A549 (cell line): ENCODE data around the gene ITGB8. TPM values are rescaled to one million over a fixed set of nuclear protein-coding genes. Genes with fewer than 3 reads are reported as not detected.

Experiments
- ATAC-seq, 2 experiments: fragments of 200-7000 bp in 1 of 2; fragments of >200 bp in 1 of 2; cut with Nextera tagmentation in 1 of 2; cut with Tn5 transposase in 1 of 2; 3 replicates each; pipeline versions ENCODE4 v1.8.0 to v1.9.1; 2018 to 2020; ENCODE audit warnings: mild to moderate bottlenecking in 1 of 2, moderate library complexity in 1 of 2
- CTCF ChIA-PET: fragments of 300-600 bp; sonication (Branson Sonifier 250); formaldehyde crosslinking; extraction: SDS; loops from one replicate; lab custom pipeline; 2021; ENCODE audit warnings: antibody characterized with exemption, inconsistent platforms; lab: Yijun Ruan, JAX
- POLR2A ChIA-PET: fragments of 350-600 bp; formaldehyde crosslinking; extraction: SDS; loops from one replicate; lab custom pipeline; 2021; ENCODE audit warnings: antibody characterized with exemption, inconsistent platforms; lab: Yijun Ruan, JAX
- DNase-seq, 2 experiments: peaks; one replicate each; pipeline versions ENCODE4 v3.0.0 to v3.0.0-alpha.2; 2011 to 2016; ENCODE audit warnings: low read depth in 1 of 2, low spot score in 1 of 2
- FAIRE-seq: peaks from 2 replicates; lab custom pipeline; 2011; peaks lifted over from hg19 to GRCh38; lab: Jason Lieb, UNC
- H3K27ac ChIP-seq, 2 experiments: fragments of >200 bp; sonication (Bioruptor Twin); formaldehyde crosslinking; 3 replicates each; pipeline ENCODE4 v1.5.1; 2016 to 2017
- H3K4me1 ChIP-seq: fragments of >200 bp; sonication (Bioruptor Twin); formaldehyde crosslinking; 3 replicates; pipeline ENCODE4 v1.6.1; 2016
- H3K4me2 ChIP-seq: fragments of >200 bp; sonication (Bioruptor Twin); formaldehyde crosslinking; 3 replicates; pipeline ENCODE4 v1.6.1; 2016
- H3K4me3 ChIP-seq: fragments of >200 bp; sonication (Bioruptor Twin); formaldehyde crosslinking; 3 replicates; pipeline ENCODE4 v1.5.1; 2016
- H3K9me3 ChIP-seq: fragments of >200 bp; sonication (Bioruptor Twin); formaldehyde crosslinking; 3 replicates; pipeline ENCODE4 v1.6.1; 2016
- CBX2 ChIP-seq: fragments of 200-600 bp; sonication (generic); IDR thresholded peaks from 2 replicates; pipeline ENCODE4 v1.6.1; 2016; ENCODE audit warnings: low read depth, mild to moderate bottlenecking, borderline replicate concordance
- CHD4 ChIP-seq: fragments of 200-600 bp; sonication (generic); IDR thresholded peaks from 2 replicates; pipeline ENCODE4 v1.6.1; 2016; ENCODE audit warnings: antibody characterized with exemption, mild to moderate bottlenecking, borderline replicate concordance
- EHF ChIP-seq: fragments of 250-450 bp; sonication (Bioruptor Pico); IDR thresholded peaks from 2 replicates; pipeline ENCODE4 v1.5.0; 2020; ENCODE audit warnings: mild to moderate bottlenecking
- ELK1 ChIP-seq: fragments of 150-350 bp; IDR thresholded peaks from 2 replicates; pipeline ENCODE4 v1.6.1; 2014; ENCODE audit warnings: low read depth, mild to moderate bottlenecking, low read length
- EP300 ChIP-seq, 2 experiments: fragments of >200 bp; sonication (Bioruptor Twin); formaldehyde crosslinking; IDR thresholded peaks; 2 replicates in 1 of 2; 3 replicates in 1 of 2; pipeline ENCODE4 v1.6.1; 2016 to 2017
- ESRRA ChIP-seq: fragments of 150-350 bp; IDR thresholded peaks from 2 replicates; pipeline ENCODE4 v1.6.1; 2014; ENCODE audit warnings: mild to moderate bottlenecking, low read length, borderline replicate concordance
- GATA3 ChIP-seq: IDR thresholded peaks from 2 replicates; pipeline ENCODE4 v1.6.1; 2012; ENCODE audit warnings: borderline replicate concordance
- HOXB13 ChIP-seq: fragments of 250-450 bp; sonication (Bioruptor Pico); IDR thresholded peaks from 2 replicates; pipeline ENCODE4 v1.5.0; 2020; ENCODE audit warnings: low read depth, mild to moderate bottlenecking, moderate library complexity
- HOXB5 ChIP-seq: fragments of 250-450 bp; sonication (Bioruptor Pico); IDR thresholded peaks from 2 replicates; pipeline ENCODE4 v1.5.0; 2020; ENCODE audit warnings: mild to moderate bottlenecking, moderate library complexity
- JUN ChIP-seq, 2 experiments: fragments of >200 bp; sonication (Bioruptor Twin); formaldehyde crosslinking; IDR thresholded peaks; 2 replicates in 1 of 2; 3 replicates in 1 of 2; pipeline ENCODE4 v1.6.1; 2016 to 2017
- KDM5A ChIP-seq: fragments of 200-600 bp; sonication (generic); IDR thresholded peaks from 2 replicates; pipeline ENCODE4 v1.6.1; 2016; ENCODE audit warnings: antibody characterized with exemption, mild to moderate bottlenecking
- MAZ ChIP-seq: fragments of 150-350 bp; IDR thresholded peaks from 2 replicates; pipeline ENCODE4 v1.6.1; 2014; ENCODE audit warnings: antibody characterized with exemption, low read depth, low read length, borderline replicate concordance
- NPAS2 ChIP-seq: fragments of 250-450 bp; sonication (Bioruptor Pico); IDR thresholded peaks from 2 replicates; pipeline ENCODE4 v1.8.0; 2022; ENCODE audit warnings: mild to moderate bottlenecking, moderate library complexity, borderline replicate concordance
- PBX3 ChIP-seq: IDR thresholded peaks from 2 replicates; pipeline ENCODE4 v1.6.1; 2012
- POLR2A ChIP-seq: IDR thresholded peaks from 2 replicates; pipeline ENCODE4 v1.6.1; 2012; ENCODE audit warnings: mild to moderate bottlenecking, low read length
- POLR2AphosphoS2 ChIP-seq: conservative IDR thresholded peaks from 2 replicates; pipeline ENCODE4 v1.6.1; 2012; ENCODE audit warnings: low read length, improper control_type of control experiment, inconsistent platforms
- RARB ChIP-seq: fragments of 250-450 bp; sonication (Bioruptor Pico); IDR thresholded peaks from 2 replicates; pipeline ENCODE4 v1.8.0; 2021; ENCODE audit warnings: mild to moderate bottlenecking, moderate library complexity
- REST ChIP-seq: fragments of 200-600 bp; sonication (generic); IDR thresholded peaks from 2 replicates; pipeline ENCODE4 v1.6.1; 2016; ENCODE audit warnings: antibody characterized with exemption, mild to moderate bottlenecking, moderate library complexity
- RNF2 ChIP-seq: fragments of 200-600 bp; sonication (generic); IDR thresholded peaks from 2 replicates; pipeline ENCODE4 v1.6.1; 2016; ENCODE audit warnings: low read depth, mild to moderate bottlenecking, antibody characterized with exemption, moderate library complexity, borderline replicate concordance
- USF2 ChIP-seq: fragments of 450-650 bp; IDR thresholded peaks from 2 replicates; pipeline ENCODE4 v1.6.1; 2014; ENCODE audit warnings: antibody characterized with exemption
- ZNF302 ChIP-seq: fragments of 250-450 bp; sonication (Bioruptor Pico); IDR thresholded peaks from 2 replicates; pipeline ENCODE4 v1.9.0; 2021; ENCODE audit warnings: inconsistent platforms, mild to moderate bottlenecking, moderate library complexity
- ZSCAN20 ChIP-seq: fragments of 250-450 bp; sonication (Bioruptor Pico); IDR thresholded peaks from 2 replicates; pipeline ENCODE4 v1.8.0; 2022; ENCODE audit warnings: mild to moderate bottlenecking, moderate library complexity
- WGBS: methylation state at CpG from one replicate; pipeline ENCODE4 v1.1.6; 2017; ENCODE audit errors: missing lambda C conversion rate; 5-methylcytosine and 5-hydroxymethylcytosine counted together
- polyA plus RNA-seq, 4 experiments: library from polyadenylated mRNA; depleted of rRNA in 3 of 4; stranded (reverse); fragments of >200 nt; fragmentation: RNase III in 1 of 4; extraction: RNeasy Plus Mini Kit Qiagen cat#74134 plus additional on column Dnase treatment in 1 of 4; gene quantifications; 2 replicates in 3 of 4; 3 replicates in 1 of 4; pipeline ENCODE4 v1.2.3, GENCODE V29; 2011 to 2017

ITGB8 gene
- polyA plus RNA-seq, 2 of the 4 experiments (the other 2 are of a cell fraction) = 0.39 to 0.67 TPM

GRCh38 chr7:20449176-20449575 lies 118.5 kb downstream of the ITGB8 start:
- 12% methylated on average over 3 of the region's 3 CpGs for WGBS
- Histone ChIP-seq H3K27ac (no peak overlapping the region), H3K4me1 (no peaks in the 10 kb centered on the region), H3K9me3 (no peaks in the 10 kb centered on the region), H3K4me3 (no peak overlapping the region), H3K4me2 (no peak overlapping the region)
- DNase-seq (no peak), FAIRE-seq (no peak), ATAC-seq (no peak)
- CTCF ChIA-PET = interaction anchor here (0.8 to 1.5 kb wide), 2 partner anchors 9 to 28 kb away, joined by 3 to 5 read pairs; no protein-coding TSS in a partner anchor
- TF ChIP-seq CBX2 (no peak), RNF2 (no peak), ESRRA (no peak), GATA3 (no peak), PBX3 (no peak), ZNF302 (no peak), HOXB5 (no peak), NPAS2 (CRISPR knock-in tag) (no peak), POLR2AphosphoS2 (no peak), ELK1 (no peak), KDM5A (no peak), POLR2A (no peak), EP300 (IDR thresholded peaks at IDR 0.05) (no peak), JUN (IDR thresholded peaks at IDR 0.05) (no peak), EHF (CRISPR knock-in tag) (no peak)
- POLR2A ChIA-PET = no interaction called here

- Histone ChIP-seq H3K4me3 (no peak overlapping the region), H3K27ac (no peak overlapping the region), H3K9me3 (no peaks in the 10 kb centered on the region), H3K4me2 (no peak overlapping the region), H3K4me1 (no peaks in the 10 kb centered on the region)
- TF ChIP-seq ZNF302 (no peak), MAZ (no peak), CHD4 (no peak), USF2 (no peak), REST (no peak), ZSCAN20 (no peak), RARB (CRISPR knock-in tag) (no peak), HOXB13 (CRISPR knock-in tag) (no peak), ESRRA (no peak)
- WGBS = 53% methylated on average over 2 of the region's 2 CpGs
- CTCF ChIA-PET = interaction anchor here (0.6 to 1.5 kb wide), 4 partner anchors 10 to 736 kb away, joined by 3 to 5 read pairs (median 3); partner anchors contain the start of gene ITGB8
- no peak for ATAC-seq
- no peak for FAIRE-seq
- POLR2A ChIA-PET = no interaction called here
- DNase-seq = no peak
These were observed 119.8 kb downstream of the ITGB8 start for GRCh38 chr7:20450536-20450935.
